ENCODE measurements around the gene APEX1.
"Not testable (repeated sequence)": the region's sequence is repeated elsewhere in the genome, so short reads cannot be mapped to it uniquely, and the experiment has no call there.

Gene APEX1

DNA sequence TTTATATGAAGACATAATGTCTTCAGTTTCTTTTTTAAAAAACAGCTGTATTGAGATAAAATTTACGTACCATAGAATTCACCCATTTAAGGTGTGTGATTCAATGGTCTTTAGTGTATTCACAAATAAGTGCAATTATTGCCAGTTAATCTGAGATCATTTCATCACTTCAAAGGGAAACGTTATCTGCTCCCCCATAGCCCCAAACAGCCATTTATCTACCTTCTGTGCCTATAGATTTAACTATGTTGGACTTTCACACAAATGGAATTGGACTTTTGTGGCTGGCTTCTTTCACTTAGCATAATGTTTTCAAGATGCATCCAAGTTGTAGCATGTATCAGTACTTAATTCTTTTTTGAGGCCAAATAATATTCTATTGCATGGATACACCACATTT is 23.9 kb downstream of the APEX1 start:
- no peak for DNase-seq

DNA sequence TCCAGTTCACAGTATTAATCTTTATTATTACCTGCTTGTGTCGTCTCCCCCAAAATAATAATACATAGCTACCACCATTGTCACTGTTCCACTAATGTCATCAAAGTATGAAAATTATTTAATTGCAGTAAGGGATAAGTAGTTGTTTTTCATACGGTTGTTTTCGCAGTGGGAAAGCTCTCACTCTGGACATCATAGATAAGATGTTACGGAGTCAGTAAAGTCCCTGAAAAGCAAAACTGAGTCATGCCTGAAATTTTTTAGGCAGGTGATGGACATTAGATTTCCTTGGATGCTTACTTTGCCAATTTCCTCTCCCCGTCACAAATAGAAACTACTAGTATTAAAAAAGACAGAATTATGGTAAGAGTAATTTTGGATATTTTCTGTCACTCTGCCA is 27.4 kb downstream of the APEX1 start:
- no peak for DNase-seq

GRCh38 chr14:20485900-20486299 is 30.9 kb downstream of the APEX1 start:
- no peak for DNase-seq

DNA sequence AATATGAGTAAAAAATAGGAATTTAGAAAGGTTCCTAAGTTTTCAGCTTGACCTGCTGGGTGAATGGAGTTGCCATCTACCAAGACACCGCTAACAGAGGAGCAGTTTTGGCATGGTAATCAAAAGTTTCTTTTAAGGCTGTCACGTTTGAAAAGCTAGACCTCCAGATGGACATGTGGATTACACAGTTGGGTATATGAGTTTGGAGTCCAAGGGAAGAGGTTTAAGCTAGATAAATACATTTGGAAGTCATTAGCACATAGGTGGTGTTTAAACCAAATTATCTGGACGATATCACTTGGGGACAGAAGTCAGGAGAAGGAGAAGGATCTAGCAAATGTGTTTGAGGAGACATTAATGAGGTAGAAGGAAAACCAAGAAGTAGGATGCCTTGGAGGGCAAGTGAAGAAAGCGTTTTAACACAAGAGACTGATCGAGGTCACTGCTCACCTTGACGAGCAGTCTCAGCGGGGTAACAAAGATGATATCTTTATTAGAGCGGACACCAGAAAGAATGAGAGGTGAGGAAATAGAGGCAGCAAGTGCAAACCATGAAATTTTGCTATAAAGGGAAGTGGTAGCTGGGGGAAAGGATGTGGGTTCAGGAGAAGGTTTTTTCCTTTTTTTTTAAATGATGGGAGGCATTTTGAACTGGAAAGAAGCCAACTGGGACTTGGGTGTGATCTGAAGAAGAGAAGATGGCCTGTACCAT is 31.8 kb downstream of the APEX1 start:
- no peak for DNase-seq

DNA sequence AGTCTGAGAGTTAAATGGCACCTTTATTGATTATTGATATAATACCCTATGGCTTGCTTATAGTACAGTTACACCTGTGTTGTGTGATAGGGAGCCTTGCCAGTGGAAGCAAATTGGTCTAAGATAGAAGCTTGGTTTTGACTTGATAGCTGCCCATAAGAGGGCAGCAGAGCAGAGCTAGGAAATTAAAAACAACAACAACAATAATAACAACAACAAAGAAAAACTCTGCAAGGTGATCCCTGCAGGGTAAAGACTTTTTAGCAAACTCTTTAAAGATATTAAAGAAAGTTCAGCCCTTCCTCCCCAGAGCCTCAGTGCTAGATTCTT is 32.3 kb downstream of the APEX1 start:
- no peak for DNase-seq

- no peak for DNase-seq
These were observed 34.3 kb downstream of the APEX1 start for GRCh38 chr14:20489093-20489994.

DNA sequence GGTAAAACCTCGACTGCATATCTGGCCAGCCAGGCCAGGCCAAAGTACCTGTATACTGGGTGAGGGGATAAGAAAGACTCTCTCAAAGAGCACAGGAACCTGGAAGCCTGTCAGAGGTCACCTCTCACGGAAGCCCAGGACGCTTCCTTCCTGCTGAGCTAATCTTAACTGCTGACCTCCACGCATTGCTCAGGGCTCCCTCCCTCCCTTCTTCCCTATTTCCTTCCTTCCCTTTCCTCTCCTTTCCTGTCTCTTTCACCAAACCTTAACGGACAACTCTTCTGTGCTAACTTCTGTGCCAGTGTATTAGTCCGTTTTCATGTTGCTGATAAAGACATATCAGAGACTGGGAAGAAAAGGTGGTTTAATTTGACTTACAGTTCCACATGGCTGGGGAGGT is 35.5 kb downstream of the APEX1 start:
- no peak for DNase-seq

GRCh38 chr14:20492486-20492885 is 37.5 kb downstream of the APEX1 start:
- no peak for DNase-seq

GRCh38 chr14:20493634-20494033 is 38.6 kb downstream of the APEX1 start:
- DNase-seq, result no peak

GRCh38 chr14:20494935-20495766 is 40.1 kb downstream of the APEX1 start:
- no peak for DNase-seq

GRCh38 chr14:20498622-20499021 is 43.6 kb downstream of the APEX1 start:
- DNase-seq, result no peak

DNA sequence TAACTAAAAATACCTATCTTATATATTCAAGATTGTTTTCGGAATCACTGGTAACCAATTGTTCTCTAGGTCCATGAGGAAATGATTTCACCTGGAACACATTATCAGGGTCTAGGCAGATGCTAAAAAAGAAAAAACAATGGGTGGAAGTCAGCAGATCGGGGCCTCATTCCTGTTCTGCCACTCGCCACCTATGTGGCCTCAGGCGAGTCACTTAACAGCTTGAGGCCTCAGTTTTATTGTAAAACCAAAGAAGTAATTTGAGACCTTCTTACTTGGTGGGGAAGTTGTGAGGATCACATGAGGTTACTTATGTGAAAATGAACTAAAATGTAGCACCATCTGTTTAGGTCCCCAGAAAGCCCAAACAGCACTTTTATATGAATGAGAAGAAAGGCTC is 44.1 kb downstream of the APEX1 start:
- DNase-seq, result no peak

GRCh38 chr14:20499881-20500280 is 44.9 kb downstream of the APEX1 start:
- no peak for DNase-seq

- DNase-seq, result no peak
These were observed 46.3 kb downstream of the APEX1 start for GRCh38 chr14:20501346-20501745.

DNA sequence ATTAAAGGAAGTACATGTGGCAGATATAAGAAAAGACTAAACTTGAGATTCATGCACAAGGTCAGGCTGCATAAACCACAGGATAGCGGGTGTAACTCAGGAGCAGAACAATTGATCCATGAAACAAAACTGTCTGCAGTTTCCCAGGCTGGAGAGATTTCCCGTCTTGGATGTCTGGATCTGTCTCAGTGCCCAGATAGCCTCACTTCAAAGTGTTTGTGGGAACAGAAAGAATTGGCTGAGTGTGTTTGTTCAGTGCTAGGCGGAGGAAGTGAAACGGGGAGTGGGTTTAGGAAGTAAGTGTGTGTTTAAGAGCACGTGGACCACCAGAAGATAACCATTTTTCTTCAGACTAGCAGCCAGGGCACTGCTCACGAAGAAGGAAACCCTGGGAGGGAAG is 48.9 kb downstream of the APEX1 start:
- DNase-seq, result no peak

DNA sequence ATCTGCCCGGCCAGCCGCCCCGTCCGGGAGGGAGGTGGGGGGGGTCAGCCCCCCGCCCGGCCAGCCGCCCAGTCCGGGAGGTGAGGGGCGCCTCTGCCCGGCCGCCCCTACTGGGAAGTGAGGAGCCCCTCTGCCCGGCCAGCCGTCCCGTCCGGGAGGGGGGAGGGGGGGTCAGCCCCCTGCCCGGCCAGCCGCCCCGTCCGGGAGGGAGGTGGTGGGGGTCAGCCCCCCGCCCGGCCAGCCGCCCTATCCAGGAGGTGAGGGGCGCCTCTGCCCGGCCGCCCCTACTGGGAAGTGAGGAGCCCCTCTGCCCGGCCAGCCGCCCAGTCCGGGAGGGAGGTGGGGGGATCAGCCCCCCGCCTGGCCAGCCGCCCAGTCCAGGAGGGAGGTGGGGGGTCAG is 51.2 kb downstream of the APEX1 start:
- not testable (repeated sequence) for DNase-seq

DNA sequence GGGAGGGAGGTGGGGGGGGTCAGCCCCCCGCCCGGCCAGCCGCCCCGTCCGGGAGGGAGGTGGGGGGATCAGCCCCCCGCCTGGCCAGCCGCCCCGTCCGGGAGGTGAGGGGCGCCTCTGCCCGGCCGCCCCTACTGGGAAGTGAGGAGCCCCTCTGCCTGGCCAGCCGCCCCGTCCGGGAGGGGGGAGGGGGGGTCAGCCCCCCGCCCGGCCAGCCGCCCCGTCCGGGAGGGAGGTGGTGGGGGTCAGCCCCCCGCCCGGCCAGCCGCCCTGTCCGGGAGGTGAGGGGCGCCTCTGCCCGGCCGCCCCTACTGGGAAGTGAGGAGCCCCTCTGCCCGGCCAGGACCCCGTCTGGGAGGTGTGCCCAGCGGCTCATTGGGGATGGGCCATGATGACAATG is 51.7 kb downstream of the APEX1 start:
- not testable (repeated sequence) for DNase-seq
